OCI-LY3 (cell line): ENCODE data around the gene EFNA5.

ENCODE experiments used
- EZH2phosphoT487 ChIP-seq: fragments of 200-600 bp; shearing (Covaris generic); IDR thresholded peaks from 2 replicates; pipeline ENCODE4 v1.6.1; 2018; ENCODE audit warnings: antibody characterized with exemption, mixed run types, low read depth
- TF ChIP-seq, protein P1 (sequence below): fragments of 200-600, 300-600 bp; sonication (generic); IDR thresholded peaks from 2 replicates; pipeline ENCODE4 v1.5.1; 2014; ENCODE audit warnings: antibody characterized with exemption, low read length, low read depth

DNA sequence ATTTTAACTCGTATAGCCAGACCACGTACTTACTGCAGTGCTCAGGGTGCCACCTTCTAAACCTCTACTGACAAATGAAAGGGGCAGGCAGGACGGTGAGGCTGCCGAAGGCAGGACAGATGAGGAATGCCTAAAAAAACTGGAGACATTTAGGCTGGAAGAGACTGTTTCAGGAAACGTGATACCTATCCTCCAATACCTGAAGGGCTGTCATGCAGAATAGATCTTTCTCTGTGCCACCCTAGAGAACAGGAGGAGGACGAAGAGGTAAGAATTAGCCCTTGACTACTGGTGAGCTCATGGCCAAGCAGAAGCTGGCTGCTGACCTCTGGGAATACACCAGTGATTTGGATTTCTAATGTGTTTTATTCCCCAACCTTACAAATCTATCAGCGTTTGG is 139.4 kb downstream of the EFNA5 start:
- TF ChIP-seq, protein P1, sequence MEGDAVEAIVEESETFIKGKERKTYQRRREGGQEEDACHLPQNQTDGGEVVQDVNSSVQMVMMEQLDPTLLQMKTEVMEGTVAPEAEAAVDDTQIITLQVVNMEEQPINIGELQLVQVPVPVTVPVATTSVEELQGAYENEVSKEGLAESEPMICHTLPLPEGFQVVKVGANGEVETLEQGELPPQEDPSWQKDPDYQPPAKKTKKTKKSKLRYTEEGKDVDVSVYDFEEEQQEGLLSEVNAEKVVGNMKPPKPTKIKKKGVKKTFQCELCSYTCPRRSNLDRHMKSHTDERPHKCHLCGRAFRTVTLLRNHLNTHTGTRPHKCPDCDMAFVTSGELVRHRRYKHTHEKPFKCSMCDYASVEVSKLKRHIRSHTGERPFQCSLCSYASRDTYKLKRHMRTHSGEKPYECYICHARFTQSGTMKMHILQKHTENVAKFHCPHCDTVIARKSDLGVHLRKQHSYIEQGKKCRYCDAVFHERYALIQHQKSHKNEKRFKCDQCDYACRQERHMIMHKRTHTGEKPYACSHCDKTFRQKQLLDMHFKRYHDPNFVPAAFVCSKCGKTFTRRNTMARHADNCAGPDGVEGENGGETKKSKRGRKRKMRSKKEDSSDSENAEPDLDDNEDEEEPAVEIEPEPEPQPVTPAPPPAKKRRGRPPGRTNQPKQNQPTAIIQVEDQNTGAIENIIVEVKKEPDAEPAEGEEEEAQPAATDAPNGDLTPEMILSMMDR = no peak
- TF ChIP-seq EZH2phosphoT487 = no peak
